A549 (cell line): ENCODE data around the gene INSYN1. TPM values are rescaled to one million over a fixed set of nuclear protein-coding genes. Genes with fewer than 3 reads are reported as not detected.
A peak's percentile ranks its signal among the peaks of the same experiment; 100 is the strongest.
"Not testable (repeated sequence)": the region's sequence is repeated elsewhere in the genome, so short reads cannot be mapped to it uniquely, and the experiment has no call there.

Source experiments
- ATAC-seq, 2 experiments: fragments of 200-7000 bp in 1 of 2; fragments of >200 bp in 1 of 2; cut with Nextera tagmentation in 1 of 2; cut with Tn5 transposase in 1 of 2; 3 replicates each; pipeline versions ENCODE4 v1.8.0 to v1.9.1; 2018 to 2020; ENCODE audit warnings: mild to moderate bottlenecking in 1 of 2, moderate library complexity in 1 of 2
- CTCF ChIA-PET: fragments of 300-600 bp; sonication (Branson Sonifier 250); formaldehyde crosslinking; extraction: SDS; loops from one replicate; lab custom pipeline; 2021; ENCODE audit warnings: antibody characterized with exemption, inconsistent platforms; lab: Yijun Ruan, JAX
- POLR2A ChIA-PET: fragments of 350-600 bp; formaldehyde crosslinking; extraction: SDS; loops from one replicate; lab custom pipeline; 2021; ENCODE audit warnings: antibody characterized with exemption, inconsistent platforms; lab: Yijun Ruan, JAX
- DNase-seq, 2 experiments: peaks; one replicate each; pipeline versions ENCODE4 v3.0.0 to v3.0.0-alpha.2; 2011 to 2016; ENCODE audit warnings: low read depth in 1 of 2, low spot score in 1 of 2
- FAIRE-seq: peaks from 2 replicates; lab custom pipeline; 2011; peaks lifted over from hg19 to GRCh38; lab: Jason Lieb, UNC
- H3K27ac ChIP-seq, 2 experiments: fragments of >200 bp; sonication (Bioruptor Twin); formaldehyde crosslinking; 3 replicates each; pipeline ENCODE4 v1.5.1; 2016 to 2017
- H3K4me1 ChIP-seq: fragments of >200 bp; sonication (Bioruptor Twin); formaldehyde crosslinking; 3 replicates; pipeline ENCODE4 v1.6.1; 2016
- H3K4me2 ChIP-seq: fragments of >200 bp; sonication (Bioruptor Twin); formaldehyde crosslinking; 3 replicates; pipeline ENCODE4 v1.6.1; 2016
- H3K4me3 ChIP-seq: fragments of >200 bp; sonication (Bioruptor Twin); formaldehyde crosslinking; 3 replicates; pipeline ENCODE4 v1.5.1; 2016
- H3K9me3 ChIP-seq: fragments of >200 bp; sonication (Bioruptor Twin); formaldehyde crosslinking; 3 replicates; pipeline ENCODE4 v1.6.1; 2016
- BHLHE40 ChIP-seq: IDR thresholded peaks from 2 replicates; pipeline ENCODE4 v1.6.1; 2012; ENCODE audit warnings: low read depth, low read length, inconsistent platforms
- CEBPB ChIP-seq, 2 experiments: fragments of >200 bp in 1 of 2; sonication (Bioruptor Twin) in 1 of 2; formaldehyde crosslinking in 1 of 2; IDR thresholded peaks; 2 replicates each; pipeline ENCODE4 v1.6.1; 2012 to 2016
- EHF ChIP-seq: fragments of 250-450 bp; sonication (Bioruptor Pico); IDR thresholded peaks from 2 replicates; pipeline ENCODE4 v1.5.0; 2020; ENCODE audit warnings: mild to moderate bottlenecking
- FOSB ChIP-seq: fragments of 250-450 bp; sonication (Bioruptor Pico); IDR thresholded peaks from 2 replicates; pipeline ENCODE4 v1.5.0; 2020; ENCODE audit warnings: mild to moderate bottlenecking, moderate library complexity
- FOSL2 ChIP-seq, 2 experiments: fragments of 450-650 bp in 1 of 2; fragments of >200 bp in 1 of 2; sonication (Bioruptor Twin) in 1 of 2; formaldehyde crosslinking; IDR thresholded peaks; 2 replicates each; pipeline versions ENCODE4 v1.5.0 to v1.6.1; 2016 to 2020; ENCODE audit warnings: mild to moderate bottlenecking in 1 of 2, moderate library complexity in 1 of 2
- FOXS1 ChIP-seq: fragments of 250-450 bp; sonication (Bioruptor Pico); IDR thresholded peaks from 2 replicates; pipeline ENCODE4 v1.5.0; 2020; ENCODE audit warnings: mild to moderate bottlenecking, moderate library complexity
- MAFK ChIP-seq: fragments of 450-650 bp; IDR thresholded peaks from 2 replicates; pipeline ENCODE4 v1.6.1; 2014; ENCODE audit not compliant: partially characterized antibody
- MAZ ChIP-seq: fragments of 150-350 bp; IDR thresholded peaks from 2 replicates; pipeline ENCODE4 v1.6.1; 2014; ENCODE audit warnings: antibody characterized with exemption, low read depth, low read length, borderline replicate concordance
- NPAS2 ChIP-seq: fragments of 250-450 bp; sonication (Bioruptor Pico); IDR thresholded peaks from 2 replicates; pipeline ENCODE4 v1.8.0; 2022; ENCODE audit warnings: mild to moderate bottlenecking, moderate library complexity, borderline replicate concordance
- PHF8 ChIP-seq: fragments of 200-600 bp; sonication (generic); IDR thresholded peaks from 2 replicates; pipeline ENCODE4 v1.6.1; 2016; ENCODE audit warnings: low read depth, mild to moderate bottlenecking, antibody characterized with exemption, moderate library complexity, borderline replicate concordance
- RCOR1 ChIP-seq: fragments of 150-350 bp; IDR thresholded peaks from 2 replicates; pipeline ENCODE4 v1.6.1; 2014; ENCODE audit warnings: antibody characterized with exemption, low read length, low read depth
- SMC3 ChIP-seq: fragments of >200 bp; sonication (Bioruptor Twin); formaldehyde crosslinking; IDR thresholded peaks from 3 replicates; pipeline ENCODE4 v1.6.1; 2018; ENCODE audit warnings: inconsistent platforms
- TFCP2L1 ChIP-seq: fragments of 250-450 bp; sonication (Bioruptor Pico); IDR thresholded peaks from 2 replicates; pipeline ENCODE4 v1.5.0; 2021; ENCODE audit warnings: mild to moderate bottlenecking
- TP53 ChIP-seq: fragments of 250-450 bp; sonication (Bioruptor Pico); IDR thresholded peaks from 2 replicates; pipeline ENCODE4 v1.5.0; 2021; ENCODE audit warnings: mild to moderate bottlenecking, moderate library complexity
- ZC3H11A ChIP-seq: fragments of 450-650 bp; IDR thresholded peaks from 2 replicates; pipeline ENCODE4 v1.6.1; 2014; ENCODE audit warnings: antibody characterized with exemption, mild to moderate bottlenecking
- ZNF302 ChIP-seq: fragments of 250-450 bp; sonication (Bioruptor Pico); IDR thresholded peaks from 2 replicates; pipeline ENCODE4 v1.9.0; 2021; ENCODE audit warnings: inconsistent platforms, mild to moderate bottlenecking, moderate library complexity
- WGBS: methylation state at CpG from one replicate; pipeline ENCODE4 v1.1.6; 2017; ENCODE audit errors: missing lambda C conversion rate; 5-methylcytosine and 5-hydroxymethylcytosine counted together
- polyA plus RNA-seq, 4 experiments: library from polyadenylated mRNA; depleted of rRNA in 3 of 4; stranded (reverse); fragments of >200 nt; fragmentation: RNase III in 1 of 4; extraction: RNeasy Plus Mini Kit Qiagen cat#74134 plus additional on column Dnase treatment in 1 of 4; gene quantifications; 2 replicates in 3 of 4; 3 replicates in 1 of 4; pipeline ENCODE4 v1.2.3, GENCODE V29; 2011 to 2017
- TF ChIP-seq, protein P1 (sequence below): IDR thresholded peaks from 2 replicates; pipeline ENCODE4 v1.6.1; 2012
- TF ChIP-seq, protein P2 (sequence below): fragments of 150-350 bp; IDR thresholded peaks from 2 replicates; pipeline ENCODE4 v1.6.1; 2014; ENCODE audit warnings: low read depth, mild to moderate bottlenecking, low read length
- TF ChIP-seq, protein P3 (sequence below): fragments of >200 bp; sonication (Bioruptor Twin); formaldehyde crosslinking; IDR thresholded peaks from 2 replicates; pipeline ENCODE4 v1.6.1; 2016

Gene INSYN1
- polyA plus RNA-seq, 2 of the 4 experiments (the other 2 are of a cell fraction), result 0.54 to 1.9 TPM

DNA sequence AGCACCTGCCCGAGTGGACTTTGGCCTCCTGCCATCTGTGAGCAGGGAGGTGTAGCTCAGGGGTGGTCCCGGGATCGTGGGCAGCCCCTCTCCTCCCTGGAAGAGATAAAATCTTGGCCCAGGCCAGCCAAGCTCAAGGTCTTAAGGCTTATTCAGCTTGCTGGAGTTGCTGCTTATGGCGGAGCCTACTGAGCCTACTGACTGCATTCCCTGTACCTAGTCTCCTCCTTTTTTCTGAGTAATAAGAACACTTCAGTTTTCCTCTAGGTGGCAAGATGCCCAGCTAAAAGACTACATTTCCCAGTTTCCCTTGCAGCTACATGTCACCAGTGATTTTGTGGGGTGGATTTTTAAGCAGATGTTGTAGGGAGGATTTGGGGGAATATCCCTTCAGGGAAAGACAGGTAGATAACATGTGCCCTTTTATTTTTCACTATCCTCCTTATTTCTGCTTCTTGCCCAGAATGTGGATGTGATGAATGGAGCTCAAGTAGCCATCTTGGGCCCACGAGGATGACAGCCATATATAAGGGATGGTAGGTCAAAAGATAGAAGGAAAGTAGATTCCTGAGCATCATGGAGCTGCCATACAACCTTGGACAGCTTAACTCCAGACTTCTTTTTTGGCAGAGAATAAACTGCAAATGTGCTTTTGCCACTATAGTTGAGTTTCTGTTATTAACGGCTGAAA lies 41.4 kb upstream of the INSYN1 start:
- H3K4me1 ChIP-seq, result peaks cover 6% of the 10 kb centered on the region; the same call in 2 of the 3 replicates
- peak in 1 of 2 experiments; percentile 61; a peak in 3 of 6 replicates for ATAC-seq
- CTCF ChIA-PET, result interaction anchor here (1.5 kb wide), 1 partner anchor 12 kb away, joined by 3 read pairs; no protein-coding TSS in a partner anchor
- peak in 1 of 2 experiments; percentile 15 for DNase-seq
- H3K27ac ChIP-seq, result no peak overlapping the region
- FAIRE-seq, result no peak
- 52% methylated on average over 6 of the region's 6 CpGs for WGBS
- H3K4me3 ChIP-seq, result no peak overlapping the region
- H3K9me3 ChIP-seq, result no peaks in the 10 kb centered on the region
- POLR2A ChIA-PET, result no interaction called here
- no peak for TF ChIP-seq RCOR1
- TF ChIP-seq EHF (CRISPR knock-in tag), result no peak
- no peak for TF ChIP-seq MAFK
- TF ChIP-seq, protein P1, sequence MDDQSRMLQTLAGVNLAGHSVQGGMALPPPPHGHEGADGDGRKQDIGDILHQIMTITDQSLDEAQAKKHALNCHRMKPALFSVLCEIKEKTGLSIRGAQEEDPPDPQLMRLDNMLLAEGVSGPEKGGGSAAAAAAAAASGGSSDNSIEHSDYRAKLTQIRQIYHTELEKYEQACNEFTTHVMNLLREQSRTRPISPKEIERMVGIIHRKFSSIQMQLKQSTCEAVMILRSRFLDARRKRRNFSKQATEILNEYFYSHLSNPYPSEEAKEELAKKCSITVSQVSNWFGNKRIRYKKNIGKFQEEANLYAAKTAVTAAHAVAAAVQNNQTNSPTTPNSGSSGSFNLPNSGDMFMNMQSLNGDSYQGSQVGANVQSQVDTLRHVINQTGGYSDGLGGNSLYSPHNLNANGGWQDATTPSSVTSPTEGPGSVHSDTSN, result no peak
- TF ChIP-seq MAZ, result no peak
- TF ChIP-seq ZNF302 (CRISPR knock-in tag), result no peak
- TF ChIP-seq, protein P2, sequence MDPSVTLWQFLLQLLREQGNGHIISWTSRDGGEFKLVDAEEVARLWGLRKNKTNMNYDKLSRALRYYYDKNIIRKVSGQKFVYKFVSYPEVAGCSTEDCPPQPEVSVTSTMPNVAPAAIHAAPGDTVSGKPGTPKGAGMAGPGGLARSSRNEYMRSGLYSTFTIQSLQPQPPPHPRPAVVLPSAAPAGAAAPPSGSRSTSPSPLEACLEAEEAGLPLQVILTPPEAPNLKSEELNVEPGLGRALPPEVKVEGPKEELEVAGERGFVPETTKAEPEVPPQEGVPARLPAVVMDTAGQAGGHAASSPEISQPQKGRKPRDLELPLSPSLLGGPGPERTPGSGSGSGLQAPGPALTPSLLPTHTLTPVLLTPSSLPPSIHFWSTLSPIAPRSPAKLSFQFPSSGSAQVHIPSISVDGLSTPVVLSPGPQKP, result no peak
- TF ChIP-seq BHLHE40, result no peak
- no peak for TF ChIP-seq TP53 (CRISPR knock-in tag)
- TF ChIP-seq, protein P3, sequence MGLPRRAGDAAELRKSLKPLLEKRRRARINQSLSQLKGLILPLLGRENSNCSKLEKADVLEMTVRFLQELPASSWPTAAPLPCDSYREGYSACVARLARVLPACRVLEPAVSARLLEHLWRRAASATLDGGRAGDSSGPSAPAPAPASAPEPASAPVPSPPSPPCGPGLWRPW, result no peak
- no peak for TF ChIP-seq TFCP2L1 (CRISPR knock-in tag)
- no peak for TF ChIP-seq ZC3H11A
- TF ChIP-seq FOSB (CRISPR knock-in tag), result no peak
- no peak for TF ChIP-seq PHF8
- no peak overlapping the region for H3K4me2 ChIP-seq

DNA sequence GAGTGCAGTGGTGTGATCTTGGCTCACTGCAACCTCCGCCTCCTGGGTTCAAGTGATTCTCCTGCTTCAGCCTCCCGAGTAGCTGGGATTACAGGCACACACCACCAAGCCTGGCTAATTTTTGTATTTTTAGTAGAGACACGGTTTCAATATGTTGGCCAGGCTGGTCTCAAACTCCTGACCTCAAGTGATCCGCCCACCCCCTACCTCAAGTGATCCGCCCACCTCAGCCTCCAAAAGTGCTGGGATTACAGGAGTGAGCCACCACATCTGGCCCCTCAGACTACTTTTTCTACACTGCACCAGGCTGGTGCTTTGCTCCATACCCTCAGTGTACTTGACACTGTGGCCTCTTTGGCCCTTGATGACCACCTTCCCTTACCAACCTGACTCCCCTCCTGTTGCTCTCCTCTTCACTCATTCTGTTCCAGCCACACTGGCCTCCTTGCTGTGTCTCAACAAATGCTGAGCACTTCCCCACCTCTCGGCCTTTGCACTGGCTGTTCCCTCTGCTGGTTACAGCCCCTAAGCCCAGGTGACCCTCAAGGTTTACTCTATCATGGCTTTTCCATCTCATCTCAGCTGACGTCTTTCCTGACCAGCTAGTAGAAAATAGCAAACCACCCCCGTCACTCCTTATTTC lies 39.9 kb upstream of the INSYN1 start:
- ATAC-seq, H3K4me2 ChIP-seq, H3K4me1 ChIP-seq, DNase-seq, H3K4me3 ChIP-seq, H3K9me3 ChIP-seq, POLR2A ChIA-PET, FAIRE-seq, H3K27ac ChIP-seq: not testable (repeated sequence)
- 65% methylated on average over 7 of the region's 8 CpGs for WGBS
- CTCF ChIA-PET, result interaction anchor here (1.5 kb wide), 1 partner anchor 10 kb away, joined by 3 read pairs; no protein-coding TSS in a partner anchor

DNA sequence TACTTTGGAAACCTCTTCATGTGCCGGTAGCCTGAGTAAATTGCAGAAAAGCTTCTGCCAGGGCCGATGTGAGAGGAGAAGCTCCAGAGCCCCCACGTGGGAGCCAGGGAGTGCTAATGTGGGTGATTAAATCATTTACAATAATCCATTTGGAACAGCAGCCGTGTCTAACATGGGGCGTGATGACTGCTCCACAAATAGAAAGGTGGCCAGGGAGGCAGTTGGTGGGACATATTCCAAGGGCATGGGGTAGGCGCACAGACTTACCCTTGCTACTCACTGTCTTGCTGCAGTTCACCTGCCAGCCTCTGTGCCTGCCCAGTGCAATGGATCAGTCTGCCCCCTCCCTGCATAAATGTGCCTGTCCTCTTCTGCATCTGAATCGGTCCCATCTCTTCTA lies 39.3 kb upstream of the INSYN1 start:
- Histone ChIP-seq H3K4me2 (no peak overlapping the region), H3K4me3 (no peak overlapping the region), H3K27ac (no peak overlapping the region), H3K9me3 (no peaks in the 10 kb centered on the region), H3K4me1 (no peaks in the 10 kb centered on the region)
- 47% methylated on average over 7 of the region's 7 CpGs for WGBS
- POLR2A ChIA-PET, result interaction anchor here (0.6 kb wide), 1 partner anchor 127 kb away, joined by 3 read pairs; no protein-coding TSS in a partner anchor
- ATAC-seq (peak in 1 of 2 experiments; percentile 61; a peak in 2 of 6 replicates), DNase-seq (no peak), FAIRE-seq (no peak)
- CTCF ChIA-PET, result no interaction called here
- TF ChIP-seq FOXS1, result no peak
- no peak for TF ChIP-seq FOSB (CRISPR knock-in tag)
- TF ChIP-seq, protein P2, result no peak
- TF ChIP-seq MAZ, result no peak
- TF ChIP-seq FOSL2 (IDR thresholded peaks at IDR 0.05), result no peak
- no peak for TF ChIP-seq FOSL2 (CRISPR knock-in tag; IDR thresholded peaks at IDR 0.05)
- no peak for TF ChIP-seq NPAS2 (CRISPR knock-in tag)
- TF ChIP-seq CEBPB (IDR thresholded peaks at IDR 0.05), result no peak
- no peak for TF ChIP-seq MAFK
- TF ChIP-seq SMC3, result no peak
